Stimulated activated CD8-positive, alpha-beta memory T cell treated with anti-CD3 and anti-CD28 coated beads, Interleukin-4, amount 100 ng/mL, for 1 hour (primary cell): ENCODE measurements around the gene UBE2Z.

Source experiments
- DNase-seq, 2 donors: peaks; one replicate each; pipeline ENCODE4 v3.0.0-alpha.2; 2020; ENCODE audit warnings: low read depth in 2 of 2, low spot score in 1 of 2

The UBE2Z gene

DNA sequence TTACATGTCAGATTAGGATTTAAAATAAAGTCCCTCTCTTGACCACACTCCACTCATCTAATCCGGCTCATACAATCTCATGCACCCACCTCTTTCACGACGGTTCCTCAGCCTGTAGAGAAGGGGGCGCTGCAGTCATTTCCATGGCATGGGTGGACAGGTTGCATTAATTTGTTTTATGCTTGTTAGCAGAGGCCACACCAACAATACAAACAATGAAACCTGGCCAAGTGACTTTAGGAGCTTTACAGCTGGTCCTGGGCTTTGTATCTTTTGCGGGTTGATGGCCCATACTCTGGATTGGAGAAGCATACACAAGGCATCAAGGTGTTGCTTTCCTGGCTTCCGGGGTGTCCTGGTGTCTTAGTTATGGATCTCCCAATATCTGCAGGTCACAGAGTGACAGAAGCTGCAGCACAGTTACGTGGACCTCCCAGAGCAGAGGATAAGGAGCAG lies 46.1 kb downstream of the UBE2Z start:
- DNase-seq = no peak

DNA sequence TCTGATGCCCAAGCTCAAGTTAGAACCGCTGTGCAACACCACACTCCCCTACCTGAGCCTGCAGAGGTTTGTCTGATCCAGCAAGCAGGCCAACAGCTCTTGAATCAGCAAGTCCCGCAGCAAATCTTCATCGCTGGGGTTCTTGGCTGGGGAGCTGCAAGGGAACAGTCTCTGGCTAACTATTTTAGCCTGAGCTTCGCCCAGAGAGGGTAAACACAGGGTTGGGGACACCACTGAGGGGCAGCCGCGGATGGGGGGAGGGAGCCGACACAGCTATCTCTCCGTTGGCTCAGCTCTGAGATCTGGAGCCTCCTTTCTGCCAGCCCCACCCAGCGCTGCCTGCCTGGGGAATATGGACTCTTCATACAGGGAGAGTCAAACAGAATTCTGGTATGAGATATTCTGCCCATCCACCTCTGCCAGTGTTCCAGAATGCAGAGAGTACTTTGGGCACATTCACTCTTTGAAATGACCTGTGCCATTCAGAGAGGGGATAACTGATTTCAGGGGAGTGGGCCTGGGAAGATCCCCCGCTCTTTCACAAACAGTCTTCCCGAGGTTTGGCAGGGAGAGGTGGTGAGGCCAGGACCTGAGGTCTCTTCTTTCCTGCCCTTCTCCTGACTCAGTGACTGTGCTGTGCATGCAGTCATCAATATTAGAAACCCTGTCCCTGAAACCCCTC lies 52.8 kb downstream of the UBE2Z start:
- DNase-seq = no peak

DNA sequence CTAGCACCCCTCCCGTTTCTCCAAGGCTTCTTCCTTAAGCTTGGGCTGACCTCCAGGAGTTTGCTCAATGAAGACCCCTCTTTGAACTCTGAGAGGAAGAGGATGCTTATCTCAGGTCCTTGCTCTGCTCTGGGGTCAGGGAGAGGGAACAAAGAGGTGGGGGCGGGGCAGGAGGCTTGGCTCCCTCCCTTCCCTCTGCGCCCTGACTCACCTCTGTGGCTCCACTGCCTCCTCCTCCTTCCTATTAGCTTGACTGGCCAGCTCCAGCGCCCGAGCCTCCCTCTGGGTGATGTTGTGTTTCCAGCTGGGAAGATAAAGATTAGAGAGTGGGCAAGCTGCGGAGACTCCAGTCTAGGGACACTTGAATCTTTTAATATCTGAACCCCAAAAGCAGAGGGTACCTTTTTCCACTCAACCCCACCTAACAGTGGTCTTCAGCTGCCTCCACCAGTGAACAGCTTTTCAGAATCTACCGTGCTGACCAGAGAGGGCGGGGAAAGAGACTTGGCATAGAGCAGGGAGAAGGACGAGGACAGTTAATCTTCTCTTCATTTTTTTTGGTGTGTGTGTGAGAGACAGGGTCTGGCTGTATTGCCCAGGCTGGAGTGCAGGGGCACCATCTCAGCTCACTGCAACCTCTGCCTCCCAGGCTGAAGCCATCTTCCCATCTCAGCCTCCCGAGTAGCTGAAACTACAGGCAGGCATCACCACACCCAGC lies 53.5 kb downstream of the UBE2Z start:
- DNase-seq = no peak

DNA sequence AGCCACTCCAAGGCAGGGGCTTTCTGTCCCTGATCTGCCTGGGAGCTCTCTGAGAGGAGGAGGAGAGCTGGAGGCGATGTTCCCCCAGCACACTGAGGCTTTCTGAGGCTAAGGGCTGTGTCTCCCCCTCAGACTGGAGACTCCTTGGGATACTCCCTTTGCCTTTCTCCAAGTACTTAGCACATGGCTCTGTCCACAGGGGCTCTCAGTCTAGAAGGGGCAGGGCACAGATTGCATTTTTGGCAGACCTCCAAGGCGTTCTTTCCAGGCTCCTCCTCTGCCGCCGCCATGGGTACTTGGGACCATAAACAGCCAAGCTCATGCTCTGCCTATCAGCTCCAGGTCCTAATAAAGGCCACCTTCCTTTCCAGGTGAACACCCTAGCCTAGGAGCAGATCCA lies 62.0 kb downstream of the UBE2Z start:
- no peak for DNase-seq

DNA sequence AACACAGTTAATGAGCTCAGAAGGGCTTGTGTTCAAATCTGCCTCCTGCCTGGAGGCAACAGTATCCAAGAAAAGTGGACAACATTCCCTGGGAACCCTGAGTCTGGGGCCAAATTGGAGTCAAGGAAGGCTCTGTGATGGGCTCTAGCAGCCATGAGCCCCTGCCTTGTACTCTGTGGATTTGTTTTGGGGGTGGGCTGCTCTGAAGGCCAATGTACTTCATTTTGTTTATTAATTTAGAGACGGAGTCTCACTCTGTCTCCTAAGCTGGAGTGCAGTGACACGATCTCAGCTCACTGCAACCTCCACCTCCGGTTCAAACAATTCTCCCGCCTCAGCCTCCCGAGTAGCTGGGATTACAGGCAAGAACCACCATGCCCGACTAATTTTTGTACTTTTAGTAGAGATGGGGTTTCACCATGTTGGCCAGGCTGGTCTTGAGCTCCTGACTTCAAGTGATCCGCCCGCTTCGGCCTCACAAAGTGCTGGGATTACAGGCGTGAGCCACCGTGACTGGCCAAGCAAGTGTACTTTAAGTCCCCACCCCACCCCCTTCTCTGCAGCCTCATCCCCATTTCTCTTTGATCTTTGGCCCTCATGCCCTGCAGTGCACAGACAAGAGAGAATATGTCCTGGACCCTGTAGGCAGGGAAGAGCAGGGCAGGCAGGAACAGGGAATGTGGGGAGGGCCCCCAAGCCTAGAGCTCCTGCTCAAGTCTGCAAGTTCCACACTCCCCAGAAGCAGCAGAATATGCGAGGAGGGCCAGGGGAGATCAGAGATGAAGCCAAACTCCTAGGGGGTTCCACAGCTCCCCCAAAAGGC lies 62.9 kb downstream of the UBE2Z start:
- no peak for DNase-seq

DNA sequence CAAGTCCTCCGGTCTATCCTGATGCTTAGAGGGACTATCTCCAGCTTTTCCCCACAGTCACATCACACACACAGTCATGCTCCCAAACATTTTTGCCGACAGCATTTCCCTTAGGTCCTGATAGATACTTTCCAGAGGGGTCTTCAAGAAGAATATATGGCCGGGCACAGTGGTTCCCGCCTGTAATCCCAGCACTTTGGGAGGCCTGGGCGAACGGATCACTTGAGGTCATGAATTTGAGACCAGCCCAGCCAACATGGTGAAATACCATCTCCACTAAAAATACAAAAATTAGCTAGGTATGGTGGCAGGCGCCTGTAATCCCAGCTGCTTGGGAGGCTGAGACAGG lies 64.5 kb downstream of the UBE2Z start:
- DNase-seq = no peak

DNA sequence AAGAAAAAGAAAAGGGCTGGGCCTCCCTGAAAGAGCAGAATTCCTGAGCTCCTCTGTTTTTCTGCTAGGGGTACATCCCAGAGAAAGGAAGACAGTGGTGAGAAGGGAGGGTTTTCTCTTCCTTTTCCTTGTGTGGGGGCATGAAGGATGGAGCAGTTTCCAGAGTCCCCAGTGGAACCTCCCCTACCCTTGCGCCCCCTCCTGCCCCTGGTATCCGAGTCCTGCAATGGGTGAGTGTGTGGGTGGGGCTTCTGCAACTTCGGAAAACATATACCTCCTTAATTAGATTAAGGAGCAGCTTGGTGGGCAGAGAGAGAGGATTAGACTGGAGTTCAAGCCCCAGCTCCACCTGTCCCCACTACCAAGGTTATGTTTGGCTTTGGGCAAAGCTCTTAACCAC lies 65.6 kb downstream of the UBE2Z start:
- DNase-seq = no peak
